Neural progenitor cell (in vitro differentiated cells): Measurements from ENCODE around the gene KRTAP29-1. TPM values are rescaled to one million over a fixed set of nuclear protein-coding genes. Genes with fewer than 3 reads are reported as not detected.
"Not testable (repeated sequence)": the region's sequence is repeated elsewhere in the genome, so short reads cannot be mapped to it uniquely, and the experiment has no call there.

Experiments
- DNase-seq: peaks from one replicate; pipeline ENCODE4 v3.0.0-alpha.2; 2016; ENCODE audit warnings: low spot score
- H2AFZ ChIP-seq: fragments of 200-600 bp; sonication (generic); replicated peaks from 2 replicates; pipeline ENCODE4 v1.6.1; 2016; ENCODE audit warnings: antibody characterized with exemption
- H3F3A ChIP-seq: fragments of 200-600 bp; sonication (generic); 2 replicates; pipeline ENCODE4 v1.6.1; 2016; ENCODE audit warnings: antibody characterized with exemption, low read depth
- H3K27ac ChIP-seq: fragments of 200-600 bp; sonication (generic); 2 replicates; pipeline ENCODE4 v1.5.1; 2016; ENCODE audit warnings: mild to moderate bottlenecking
- H3K27me3 ChIP-seq: fragments of 200-600 bp; sonication (generic); 2 replicates; pipeline ENCODE4 v1.6.1; 2016; ENCODE audit warnings: mild to moderate bottlenecking, moderate library complexity
- H3K36me3 ChIP-seq: fragments of 200-600 bp; sonication (generic); 2 replicates; pipeline ENCODE4 v1.5.1; 2016
- H3K4me1 ChIP-seq: fragments of 200-600 bp; sonication (generic); 2 replicates; pipeline ENCODE4 v1.6.1; 2016; ENCODE audit warnings: mixed run types
- H3K4me2 ChIP-seq: fragments of 200-600 bp; sonication (generic); 2 replicates; pipeline ENCODE4 v1.6.1; 2016
- H3K4me3 ChIP-seq: fragments of 200-600 bp; sonication (generic); 2 replicates; pipeline ENCODE4 v1.5.1; 2016
- H3K79me2 ChIP-seq: fragments of 200-600 bp; sonication (generic); 2 replicates; pipeline ENCODE4 v1.6.1; 2016; ENCODE audit warnings: low read depth
- H3K9ac ChIP-seq: fragments of 200-600 bp; sonication (generic); 2 replicates; pipeline ENCODE4 v1.6.1; 2016
- H3K9me3 ChIP-seq: fragments of 200-600 bp; sonication (generic); 2 replicates; pipeline ENCODE4 v1.5.1; 2016; ENCODE audit warnings: low read depth
- H4K20me1 ChIP-seq: fragments of 200-600 bp; sonication (generic); 2 replicates; pipeline ENCODE4 v1.6.1; 2016; ENCODE audit warnings: low read depth
- H3K27ac Mint-ChIP-seq: 3 replicates; pipeline ENCODE4 v1.8.0; 2021; ENCODE audit warnings: mixed read lengths
- H3K27me3 Mint-ChIP-seq: 2 replicates; pipeline ENCODE4 v1.8.0; 2022; ENCODE audit warnings: low read depth, mild to moderate bottlenecking, inconsistent platforms, moderate library complexity, mixed read lengths; ENCODE audit not compliant: insufficient read depth
- H3K36me3 Mint-ChIP-seq: 3 replicates; pipeline ENCODE4 v1.8.0; 2021; ENCODE audit warnings: mixed read lengths
- H3K4me1 Mint-ChIP-seq: 3 replicates; pipeline ENCODE4 v1.8.0; 2021; ENCODE audit warnings: mixed read lengths
- H3K4me3 Mint-ChIP-seq: 3 replicates; pipeline ENCODE4 v1.8.0; 2021; ENCODE audit warnings: mild to moderate bottlenecking, moderate library complexity, mixed read lengths
- H3K9me3 Mint-ChIP-seq: 3 replicates; pipeline ENCODE4 v1.8.0; 2020; ENCODE audit warnings: mixed read lengths
- CTCF ChIP-seq: fragments of 200-600 bp; sonication (generic); IDR thresholded peaks from 2 replicates; pipeline ENCODE4 v1.5.1; 2017; ENCODE audit warnings: antibody characterized with exemption, mild to moderate bottlenecking
- EZH2 ChIP-seq: fragments of 200-600 bp; sonication (generic); IDR thresholded peaks from 2 replicates; pipeline ENCODE4 v1.6.1; 2017; ENCODE audit warnings: antibody characterized with exemption, mild to moderate bottlenecking, moderate library complexity
- EZH2phosphoT487 ChIP-seq: fragments of 200-600 bp; sonication (generic); IDR thresholded peaks from 2 replicates; pipeline ENCODE4 v1.6.1; 2017; ENCODE audit warnings: antibody characterized with exemption
- total RNA-seq: library from RNA; depleted of rRNA; stranded (reverse); fragments of >200 nt; gene quantifications from 2 replicates; pipeline ENCODE4 v1.2.3, GENCODE V29; 2015; ENCODE audit warnings: low replicate concordance

Gene KRTAP29-1
- total RNA-seq, 1 donor from 2014 or later, result not detected

GRCh38 chr17:41263212-41263611 is 39.4 kb downstream of the KRTAP29-1 start:
- TF ChIP-seq EZH2 (no peak), CTCF (no peak), EZH2phosphoT487 (no peak)
- no peak overlapping the region for H3K27ac ChIP-seq
- Mint-ChIP-seq H3K36me3 (no peaks in the 10 kb centered on the region), H3K9me3 (no peaks in the 10 kb centered on the region), H3K27ac (no peak overlapping the region), H3K4me3 (no peak overlapping the region), H3K27me3 (peaks cover 3% of the 10 kb centered on the region), H3K4me1 (no peaks in the 10 kb centered on the region)
- no peak overlapping the region for H3K9ac ChIP-seq
- H3K27me3 ChIP-seq, result no peaks in the 10 kb centered on the region
- H3K4me1 ChIP-seq, result no peaks in the 10 kb centered on the region
- no peaks in the 10 kb centered on the region for H3F3A ChIP-seq
- no peaks in the 10 kb centered on the region for H3K79me2 ChIP-seq
- no peaks in the 10 kb centered on the region for H3K36me3 ChIP-seq
- no peak for DNase-seq
- H3K9me3 ChIP-seq, result no peaks in the 10 kb centered on the region
- no peaks in the 10 kb centered on the region for H4K20me1 ChIP-seq
- no peak overlapping the region for H3K4me2 ChIP-seq
- H3K4me3 ChIP-seq, result no peak overlapping the region
- no peak overlapping the region for H2AFZ ChIP-seq

GRCh38 chr17:41258406-41258805 is 44.2 kb downstream of the KRTAP29-1 start:
- Histone ChIP-seq H3K9me3 (no peaks in the 10 kb centered on the region), H3K27ac (no peak overlapping the region), H3K4me2 (no peak overlapping the region), H3K79me2 (no peaks in the 10 kb centered on the region), H3K4me3 (no peak overlapping the region), H3F3A (no peaks in the 10 kb centered on the region), H3K4me1 (no peaks in the 10 kb centered on the region), H4K20me1 (no peaks in the 10 kb centered on the region), H3K27me3 (no peaks in the 10 kb centered on the region), H2AFZ (no peak overlapping the region), H3K9ac (no peak overlapping the region), H3K36me3 (no peaks in the 10 kb centered on the region)
- Mint-ChIP-seq H3K9me3 (no peaks in the 10 kb centered on the region), H3K4me3 (no peak overlapping the region), H3K4me1 (no peaks in the 10 kb centered on the region), H3K36me3 (no peaks in the 10 kb centered on the region), H3K27ac (no peak overlapping the region), H3K27me3 (peaks cover 4% of the 10 kb centered on the region)
- TF ChIP-seq EZH2phosphoT487 (no peak), CTCF (no peak), EZH2 (no peak)
- no peak for DNase-seq

- H3K9me3 Mint-ChIP-seq, result no peaks in the 10 kb centered on the region
- H3K79me2 ChIP-seq, result no peaks in the 10 kb centered on the region
- H3K36me3 ChIP-seq, result no peaks in the 10 kb centered on the region
- no peaks in the 10 kb centered on the region for H3F3A ChIP-seq
- DNase-seq, result no peak
- no peaks in the 10 kb centered on the region for H4K20me1 ChIP-seq
- no peak overlapping the region for H3K27ac Mint-ChIP-seq
- H3K9me3 ChIP-seq, result no peaks in the 10 kb centered on the region
- no peak overlapping the region for H2AFZ ChIP-seq
- no peak overlapping the region for H3K4me2 ChIP-seq
- H3K27me3 Mint-ChIP-seq, result peaks cover 7% of the 10 kb centered on the region
- H3K4me1 Mint-ChIP-seq, result no peaks in the 10 kb centered on the region
- no peak overlapping the region for H3K4me3 ChIP-seq
- H3K27ac ChIP-seq, result no peak overlapping the region
- no peaks in the 10 kb centered on the region for H3K27me3 ChIP-seq
- TF ChIP-seq CTCF (no peak), EZH2 (no peak)
- no peak overlapping the region for H3K4me3 Mint-ChIP-seq
- no peak overlapping the region for H3K9ac ChIP-seq
- no peaks in the 10 kb centered on the region for H3K4me1 ChIP-seq
- no peaks in the 10 kb centered on the region for H3K36me3 Mint-ChIP-seq
Measured at GRCh38 chr17:41256291-41256685, 46.4 kb downstream of the KRTAP29-1 start.

GRCh38 chr17:41255381-41256290 is 47.0 kb downstream of the KRTAP29-1 start, which contains the start of gene KRTAP9-9:
Gene KRTAP9-9, plus strand, starts transcription at chr17:41255384.
- not testable (repeated sequence) for H3K36me3 ChIP-seq, H2AFZ ChIP-seq, H3K27ac ChIP-seq, H3K4me2 ChIP-seq, H3K79me2 ChIP-seq, H3K36me3 Mint-ChIP-seq, H3K4me1 Mint-ChIP-seq, H3K27me3 ChIP-seq, H3K4me3 Mint-ChIP-seq, H3K4me1 ChIP-seq, H3F3A ChIP-seq, H3K27ac Mint-ChIP-seq, H3K4me3 ChIP-seq, H3K9me3 Mint-ChIP-seq, DNase-seq, H3K9ac ChIP-seq, H4K20me1 ChIP-seq, H3K27me3 Mint-ChIP-seq, H3K9me3 ChIP-seq
